GM19043 (cell line): ENCODE measurements around the gene RAB25.
"Not testable (repeated sequence)": the region's sequence is repeated elsewhere in the genome, so short reads cannot be mapped to it uniquely, and the experiment has no call there.

Source experiments
- ATAC-seq: cut with Tn5 transposase; IDR thresholded peaks from one replicate; pipeline ENCODE4 v1.9.1; 2021; ENCODE audit warnings: low read depth; ENCODE audit not compliant: unreplicated experiment

RAB25 gene

GRCh38 chr1:156060937-156061636 is at the start of gene RAB25:
RAB25 (plus strand) TSS chr1:156061160; CDS start chr1:156061401, 241 bp downstream.
- no peak for ATAC-seq

- ATAC-seq: peak; percentile 68
Measured at GRCh38 chr1:156012051-156012817, 48.7 kb upstream of the RAB25 start.

GRCh38 chr1:156014829-156015228 is 46.1 kb upstream of the RAB25 start:
- no peak for ATAC-seq

- ATAC-seq: no peak
Measured at GRCh38 chr1:156019946-156020292, 41.0 kb upstream of the RAB25 start.

GRCh38 chr1:156020293-156021092 is 40.5 kb upstream of the RAB25 start, which contains the start of gene SSR2:
SSR2 (minus strand) TSS chr1:156020951; CDS start chr1:156020167, 784 bp downstream.
- ATAC-seq: peak; percentile 95

- no peak for ATAC-seq
Measured at GRCh38 chr1:156021093-156021428, 39.9 kb upstream of the RAB25 start.

- ATAC-seq: no peak
Measured at GRCh38 chr1:156021954-156022353, 39.0 kb upstream of the RAB25 start.

GRCh38 chr1:156024801-156025200 is 36.2 kb upstream of the RAB25 start:
- ATAC-seq: no peak

- no peak for ATAC-seq
Measured at GRCh38 chr1:156025876-156026275, 35.1 kb upstream of the RAB25 start.

- no peak for ATAC-seq
Measured at GRCh38 chr1:156026588-156026987, 34.4 kb upstream of the RAB25 start.

- ATAC-seq: no peak
Measured at GRCh38 chr1:156033011-156033410, 27.9 kb upstream of the RAB25 start.

- ATAC-seq: not testable (repeated sequence)
Measured at GRCh38 chr1:156034991-156035390, 26.0 kb upstream of the RAB25 start.

- ATAC-seq: no peak
Measured at GRCh38 chr1:156042828-156043227, 18.1 kb upstream of the RAB25 start.

- no peak for ATAC-seq
Measured at GRCh38 chr1:156045076-156045475, 15.9 kb upstream of the RAB25 start.

GRCh38 chr1:156048663-156049258 is 12.2 kb upstream of the RAB25 start:
- no peak for ATAC-seq

GRCh38 chr1:156050376-156050775 is 10.6 kb upstream of the RAB25 start:
- no peak for ATAC-seq

- ATAC-seq: no peak
Measured at GRCh38 chr1:156051011-156051725, 9.8 kb upstream of the RAB25 start.

GRCh38 chr1:156052862-156053767 is 7.8 kb upstream of the RAB25 start:
- no peak for ATAC-seq

- no peak for ATAC-seq
Measured at GRCh38 chr1:156053768-156054499, 7.0 kb upstream of the RAB25 start, which contains the start of gene UBQLN4. UBQLN4 (minus strand) TSS chr1:156053798; CDS start chr1:156053701, 97 bp downstream.
